ENCODE measurements around the gene HPSE2.
"Not testable (repeated sequence)": the region's sequence is repeated elsewhere in the genome, so short reads cannot be mapped to it uniquely, and the experiment has no call there.

HPSE2 gene

DNA sequence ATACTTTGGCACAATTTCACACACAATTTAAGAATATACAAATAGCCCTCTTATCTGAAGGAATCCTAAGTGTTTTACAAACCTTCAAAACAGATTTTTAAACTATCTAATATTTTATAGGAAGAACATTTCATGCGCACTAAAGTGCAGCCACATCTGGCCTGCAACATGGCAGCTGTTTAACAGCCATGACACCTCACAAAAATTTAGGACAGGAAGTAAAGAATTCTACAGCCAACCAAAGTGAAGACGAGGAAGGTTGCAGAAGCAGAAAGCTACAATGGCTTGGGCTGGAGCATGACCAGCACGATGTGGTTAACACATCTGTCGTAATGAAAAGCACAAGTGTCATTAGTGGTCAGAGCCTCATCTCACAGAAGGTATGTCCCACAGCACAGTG lies 238.1 kb downstream of the HPSE2 start:
- Histone ChIP-seq H3K4me3 (ENCODE audit: low read length) (no peak overlapping the region), H2BK5ac (ENCODE audit: low read length) (no peak overlapping the region), H3K4ac (ENCODE audit: low read depth, low read length) (no peak overlapping the region), H3K27me3 (ENCODE audit: insufficient read depth, low read length, poor library complexity) (no peaks in the 10 kb centered on the region), H4K8ac (ENCODE audit: low read depth, low read length) (no peak overlapping the region), H3K9ac (ENCODE audit: low read length) (no peak overlapping the region), H4K5ac (ENCODE audit: low read length) (no peak overlapping the region), H3K18ac (ENCODE audit: low read length) (no peak overlapping the region), H3K27ac (ENCODE audit: low read depth, low read length) (no peak overlapping the region), H3K79me2 (ENCODE audit: control insufficient read depth, insufficient read depth, low read length) (no peaks in the 10 kb centered on the region), H3K36me3 (ENCODE audit: control insufficient read depth, insufficient read depth, low read length) (no peaks in the 10 kb centered on the region), H3K4me1 (ENCODE audit: control insufficient read depth, low read depth, low read length) (no peaks in the 10 kb centered on the region), H3K23ac (ENCODE audit: low read length) (no peak overlapping the region), H3K79me1 (ENCODE audit: low read length) (no peaks in the 10 kb centered on the region), H2AK5ac (ENCODE audit: low read length) (no peak overlapping the region), H3K56ac (ENCODE audit: low read length) (no peak overlapping the region), H3K4me2 (ENCODE audit: low read length) (no peak overlapping the region), H2BK120ac (ENCODE audit: low read depth, low read length) (no peak overlapping the region), H2BK15ac (replicated peaks; ENCODE audit: low read depth) (no peak overlapping the region)
- no CpG with 5 or more reads among the region's 4 CpGs for WGBS (ENCODE audit: extremely low coverage, insufficient coverage, low lambda C conversion rate)
- DNase-seq, result no peak

DNA sequence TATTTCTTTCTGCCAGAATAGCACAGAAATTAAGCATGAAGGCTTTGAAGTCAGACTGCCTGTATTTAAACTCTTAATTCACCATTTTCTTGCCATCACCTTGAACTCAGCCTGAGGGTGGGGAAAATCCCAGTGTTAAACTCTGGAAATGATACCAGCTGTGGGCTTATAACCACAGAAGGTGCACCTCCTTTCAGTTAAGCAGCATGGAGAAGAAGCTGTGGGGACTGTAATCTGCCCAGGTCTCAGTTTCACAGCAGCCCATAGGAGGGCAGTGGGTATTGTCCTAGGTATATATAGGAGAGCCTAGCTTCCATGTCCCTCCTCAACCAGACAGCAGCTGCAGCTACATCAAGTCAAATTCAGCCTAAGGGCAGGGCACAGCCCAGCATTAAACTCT lies 241.6 kb downstream of the HPSE2 start:
- no peak overlapping the region for H4K5ac ChIP-seq (ENCODE audit: low read length)
- no peak overlapping the region for H3K56ac ChIP-seq (ENCODE audit: low read length)
- H3K27ac ChIP-seq (ENCODE audit: low read depth, low read length), result no peak overlapping the region
- no peaks in the 10 kb centered on the region for H3K79me2 ChIP-seq (ENCODE audit: control insufficient read depth, insufficient read depth, low read length)
- no peaks in the 10 kb centered on the region for H3K27me3 ChIP-seq (ENCODE audit: insufficient read depth, low read length, poor library complexity)
- no peaks in the 10 kb centered on the region for H3K4me1 ChIP-seq (ENCODE audit: control insufficient read depth, low read depth, low read length)
- H3K23ac ChIP-seq (ENCODE audit: low read length), result no peak overlapping the region
- H3K4me2 ChIP-seq (ENCODE audit: low read length), result no peak overlapping the region
- H3K4me3 ChIP-seq (ENCODE audit: low read length), result no peak overlapping the region
- no peak overlapping the region for H2BK5ac ChIP-seq (ENCODE audit: low read length)
- no peak overlapping the region for H2BK120ac ChIP-seq (ENCODE audit: low read depth, low read length)
- no peak overlapping the region for H2AK5ac ChIP-seq (ENCODE audit: low read length)
- H3K9ac ChIP-seq (ENCODE audit: low read length), result no peak overlapping the region
- H3K4ac ChIP-seq (ENCODE audit: low read depth, low read length), result no peak overlapping the region
- H3K79me1 ChIP-seq (ENCODE audit: low read length), result no peaks in the 10 kb centered on the region
- no peak overlapping the region for H2BK15ac ChIP-seq (replicated peaks; ENCODE audit: low read depth)
- no peak overlapping the region for H4K8ac ChIP-seq (ENCODE audit: low read depth, low read length)
- H3K18ac ChIP-seq (ENCODE audit: low read length), result no peak overlapping the region
- no peak for DNase-seq
- no peaks in the 10 kb centered on the region for H3K36me3 ChIP-seq (ENCODE audit: control insufficient read depth, insufficient read depth, low read length)

- not testable (repeated sequence) for H2BK5ac ChIP-seq (ENCODE audit: low read length); H2BK15ac ChIP-seq (replicated peaks; ENCODE audit: low read depth); DNase-seq; H3K4me1 ChIP-seq (ENCODE audit: control insufficient read depth, low read depth, low read length); H3K4me3 ChIP-seq (ENCODE audit: low read length); H3K18ac ChIP-seq (ENCODE audit: low read length); H3K56ac ChIP-seq (ENCODE audit: low read length); H3K4me2 ChIP-seq (ENCODE audit: low read length); H3K9ac ChIP-seq (ENCODE audit: low read length); H3K23ac ChIP-seq (ENCODE audit: low read length); H3K27me3 ChIP-seq (ENCODE audit: insufficient read depth, low read length, poor library complexity); H3K36me3 ChIP-seq (ENCODE audit: control insufficient read depth, insufficient read depth, low read length); H3K27ac ChIP-seq (ENCODE audit: low read depth, low read length); H2BK120ac ChIP-seq (ENCODE audit: low read depth, low read length); H3K79me1 ChIP-seq (ENCODE audit: low read length); H4K8ac ChIP-seq (ENCODE audit: low read depth, low read length); H3K79me2 ChIP-seq (ENCODE audit: control insufficient read depth, insufficient read depth, low read length); H4K5ac ChIP-seq (ENCODE audit: low read length); H2AK5ac ChIP-seq (ENCODE audit: low read length); H3K4ac ChIP-seq (ENCODE audit: low read depth, low read length)
- no CpG with 5 or more reads among the region's 9 CpGs for WGBS (ENCODE audit: extremely low coverage, insufficient coverage, low lambda C conversion rate)
Observed at GRCh38 chr10:98983751-98984150, 251.9 kb downstream of the HPSE2 start.

DNA sequence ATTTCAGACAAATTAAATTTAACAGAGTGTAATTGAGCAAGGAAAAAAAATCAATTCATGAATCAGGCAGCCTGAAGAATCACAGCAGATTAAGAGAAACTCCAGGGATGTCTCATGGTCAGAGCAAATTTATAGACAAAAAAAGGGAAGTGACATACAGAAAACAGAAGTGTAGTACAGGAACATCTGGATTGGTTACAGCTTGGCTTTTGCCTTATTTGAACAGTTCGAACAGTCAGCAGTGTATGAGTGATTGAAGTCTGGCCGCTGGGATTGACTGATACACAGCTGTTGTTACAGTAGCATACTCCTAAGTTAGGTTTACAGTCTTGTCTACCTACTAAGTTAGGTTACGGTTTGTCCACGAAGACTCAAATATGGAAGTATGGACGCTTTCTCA lies 255.3 kb downstream of the HPSE2 start:
- Histone ChIP-seq H2BK15ac (replicated peaks; ENCODE audit: low read depth) (no peak overlapping the region), H2BK120ac (ENCODE audit: low read depth, low read length) (no peak overlapping the region), H3K4me1 (ENCODE audit: control insufficient read depth, low read depth, low read length) (no peaks in the 10 kb centered on the region), H3K27me3 (ENCODE audit: insufficient read depth, low read length, poor library complexity) (no peaks in the 10 kb centered on the region), H3K9ac (ENCODE audit: low read length) (no peak overlapping the region), H3K36me3 (ENCODE audit: control insufficient read depth, insufficient read depth, low read length) (no peaks in the 10 kb centered on the region), H3K79me1 (ENCODE audit: low read length) (no peaks in the 10 kb centered on the region), H4K5ac (ENCODE audit: low read length) (no peak overlapping the region), H3K4ac (ENCODE audit: low read depth, low read length) (no peak overlapping the region), H2AK5ac (ENCODE audit: low read length) (no peak overlapping the region), H3K4me2 (ENCODE audit: low read length) (no peak overlapping the region), H2BK5ac (ENCODE audit: low read length) (no peak overlapping the region), H3K4me3 (ENCODE audit: low read length) (no peak overlapping the region), H4K8ac (ENCODE audit: low read depth, low read length) (no peak overlapping the region), H3K18ac (ENCODE audit: low read length) (no peak overlapping the region), H3K56ac (ENCODE audit: low read length) (no peak overlapping the region), H3K79me2 (ENCODE audit: control insufficient read depth, insufficient read depth, low read length) (no peaks in the 10 kb centered on the region), H3K23ac (ENCODE audit: low read length) (no peak overlapping the region), H3K27ac (ENCODE audit: low read depth, low read length) (no peak overlapping the region)
- WGBS (ENCODE audit: extremely low coverage, insufficient coverage, low lambda C conversion rate), result no CpG with 5 or more reads among the region's 5 CpGs
- no peak for DNase-seq

- no peak overlapping the region for H3K18ac ChIP-seq (ENCODE audit: low read length)
- no CpG with 5 or more reads among the region's 2 CpGs for WGBS (ENCODE audit: extremely low coverage, insufficient coverage, low lambda C conversion rate)
- no peak overlapping the region for H2AK5ac ChIP-seq (ENCODE audit: low read length)
Observed at GRCh38 chr10:98971464-98971863, 264.2 kb downstream of the HPSE2 start.

DNA sequence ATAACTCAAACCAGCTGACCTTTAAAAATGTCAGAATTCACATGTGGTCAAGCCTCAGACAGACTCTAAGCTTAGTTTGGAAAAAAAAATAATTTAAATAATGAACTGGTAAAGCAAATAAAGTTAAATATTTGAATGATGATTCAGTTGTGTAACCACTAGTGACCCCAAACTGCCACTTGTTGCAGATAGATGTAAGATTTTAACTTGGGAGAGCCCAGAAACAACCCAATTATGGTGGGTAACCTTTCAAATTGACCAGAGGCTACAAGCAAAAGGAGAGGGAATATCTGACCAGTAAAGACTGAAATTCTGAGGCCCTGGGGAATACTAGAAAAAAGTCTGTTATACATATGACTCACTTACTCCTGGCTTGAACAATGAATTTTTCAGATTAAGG lies 268.1 kb downstream of the HPSE2 start:
- DNase-seq, result no peak
- no peak overlapping the region for H3K56ac ChIP-seq (ENCODE audit: low read length)
- no peaks in the 10 kb centered on the region for H3K4me1 ChIP-seq (ENCODE audit: control insufficient read depth, low read depth, low read length)
- no peak overlapping the region for H4K8ac ChIP-seq (ENCODE audit: low read depth, low read length)
- H3K23ac ChIP-seq (ENCODE audit: low read length), result no peak overlapping the region
- H3K18ac ChIP-seq (ENCODE audit: low read length), result no peak overlapping the region
- no peak overlapping the region for H2BK120ac ChIP-seq (ENCODE audit: low read depth, low read length)
- H2BK15ac ChIP-seq (replicated peaks; ENCODE audit: low read depth), result no peak overlapping the region
- H3K4me2 ChIP-seq (ENCODE audit: low read length), result no peak overlapping the region
- H3K4ac ChIP-seq (ENCODE audit: low read depth, low read length), result no peak overlapping the region
- H2AK5ac ChIP-seq (ENCODE audit: low read length), result no peak overlapping the region
- no peak overlapping the region for H4K5ac ChIP-seq (ENCODE audit: low read length)
- H3K9ac ChIP-seq (ENCODE audit: low read length), result no peak overlapping the region
- H3K27ac ChIP-seq (ENCODE audit: low read depth, low read length), result no peak overlapping the region
- H3K36me3 ChIP-seq (ENCODE audit: control insufficient read depth, insufficient read depth, low read length), result no peaks in the 10 kb centered on the region
- H3K4me3 ChIP-seq (ENCODE audit: low read length), result no peak overlapping the region
- no peaks in the 10 kb centered on the region for H3K27me3 ChIP-seq (ENCODE audit: insufficient read depth, low read length, poor library complexity)
- H2BK5ac ChIP-seq (ENCODE audit: low read length), result no peak overlapping the region
- no peaks in the 10 kb centered on the region for H3K79me1 ChIP-seq (ENCODE audit: low read length)
- H3K79me2 ChIP-seq (ENCODE audit: control insufficient read depth, insufficient read depth, low read length), result no peaks in the 10 kb centered on the region

More at GRCh38 chr10:98971464-98971863, 264.2 kb downstream of the HPSE2 start:
- no peaks in the 10 kb centered on the region for H3K79me2 ChIP-seq (ENCODE audit: control insufficient read depth, insufficient read depth, low read length)
- H3K27me3 ChIP-seq (ENCODE audit: insufficient read depth, low read length, poor library complexity), result no peaks in the 10 kb centered on the region
- H4K8ac ChIP-seq (ENCODE audit: low read depth, low read length), result no peak overlapping the region
- no peak overlapping the region for H3K27ac ChIP-seq (ENCODE audit: low read depth, low read length)
- H3K79me1 ChIP-seq (ENCODE audit: low read length), result no peaks in the 10 kb centered on the region
- H3K56ac ChIP-seq (ENCODE audit: low read length), result no peak overlapping the region
- no peak overlapping the region for H2BK15ac ChIP-seq (replicated peaks; ENCODE audit: low read depth)
- no peak overlapping the region for H2BK120ac ChIP-seq (ENCODE audit: low read depth, low read length)
- no peaks in the 10 kb centered on the region for H3K4me1 ChIP-seq (ENCODE audit: control insufficient read depth, low read depth, low read length)
- H4K5ac ChIP-seq (ENCODE audit: low read length), result no peak overlapping the region
- no peak overlapping the region for H3K23ac ChIP-seq (ENCODE audit: low read length)
- H3K9ac ChIP-seq (ENCODE audit: low read length), result no peak overlapping the region
- no peaks in the 10 kb centered on the region for H3K36me3 ChIP-seq (ENCODE audit: control insufficient read depth, insufficient read depth, low read length)
- H3K4me2 ChIP-seq (ENCODE audit: low read length), result no peak overlapping the region
- H3K4ac ChIP-seq (ENCODE audit: low read depth, low read length), result no peak overlapping the region
- no peak for DNase-seq
- no peak overlapping the region for H2BK5ac ChIP-seq (ENCODE audit: low read length)
- H3K4me3 ChIP-seq (ENCODE audit: low read length), result no peak overlapping the region

All from mesendoderm (in vitro differentiated cells).